ENCODE data around the gene ACAP3. TPM values are rescaled to one million over a fixed set of nuclear protein-coding genes. Genes with fewer than 3 reads are reported as not detected.

ACAP3 gene
- total RNA-seq, 1 donor from 2014 or later, result 55.2 TPM

- no peak for TF ChIP-seq CTCF (IDR thresholded peaks at IDR 0.05)
- DNase-seq, result no peak
- intact Hi-C loops (cut with DNase I), result no loop called here
- H3K4me1 ChIP-seq, result peaks cover 11% of the 10 kb centered on the region
- H3K4me3 ChIP-seq, result no peak overlapping the region
- no peaks in the 10 kb centered on the region for H3K9me3 ChIP-seq
- H3K27me3 ChIP-seq, result no peaks in the 10 kb centered on the region
- ATAC-seq, result no peak
- H3K36me3 ChIP-seq, result peaks cover 17% of the 10 kb centered on the region
- no peak overlapping the region for H3K27ac ChIP-seq
These were observed 22.8 kb upstream of the ACAP3 start for GRCh38 chr1:1330366-1331067.

- no peak for DNase-seq
- intact Hi-C loops (cut with DNase I), result no loop called here
These were observed 21.8 kb upstream of the ACAP3 start for GRCh38 chr1:1329304-1330210.

GRCh38 chr1:1328254-1328653, 20.5 kb upstream of the ACAP3 start:
- peaks cover 17% of the 10 kb centered on the region for H3K36me3 ChIP-seq
- no peaks in the 10 kb centered on the region for H3K9me3 ChIP-seq
- DNase-seq (no peak), ATAC-seq (no peak)
- no peaks in the 10 kb centered on the region for H3K27me3 ChIP-seq
- H3K4me1 ChIP-seq, result peaks cover 19% of the 10 kb centered on the region
- no peak overlapping the region for H3K27ac ChIP-seq
- H3K4me3 ChIP-seq, result no peak overlapping the region
- intact Hi-C loops (cut with DNase I), result no loop called here
- TF ChIP-seq CTCF (IDR thresholded peaks at IDR 0.05), result no peak

More at GRCh38 chr1:1329304-1330210, 21.8 kb upstream of the ACAP3 start:
- H3K4me3 ChIP-seq, result no peak overlapping the region
- peaks cover 17% of the 10 kb centered on the region for H3K36me3 ChIP-seq
- ATAC-seq, result no peak
- no peaks in the 10 kb centered on the region for H3K9me3 ChIP-seq
- TF ChIP-seq CTCF (IDR thresholded peaks at IDR 0.05), result no peak
- H3K27ac ChIP-seq, result no peak overlapping the region
- no peaks in the 10 kb centered on the region for H3K27me3 ChIP-seq
- H3K4me1 ChIP-seq, result peaks cover 15% of the 10 kb centered on the region

- ATAC-seq, result no peak
- H3K9me3 ChIP-seq, result no peaks in the 10 kb centered on the region
- H3K27me3 ChIP-seq, result no peaks in the 10 kb centered on the region
- H3K4me3 ChIP-seq, result no peak overlapping the region
- DNase-seq, result no peak
- intact Hi-C loops (cut with DNase I), result no loop called here
- H3K36me3 ChIP-seq, result peaks cover 17% of the 10 kb centered on the region
- H3K27ac ChIP-seq, result no peak overlapping the region
- no peak for TF ChIP-seq CTCF (IDR thresholded peaks at IDR 0.05)
- peaks cover 24% of the 10 kb centered on the region for H3K4me1 ChIP-seq
These were observed 19.6 kb upstream of the ACAP3 start for GRCh38 chr1:1327291-1327690.

- DNase-seq (no peak), ATAC-seq (no peak)
- intact Hi-C loops (cut with DNase I), result no loop called here
- Histone ChIP-seq H3K4me3 (peak overlapping the region; percentile 98), H3K36me3 (peaks cover 17% of the 10 kb centered on the region), H3K27ac (no peak overlapping the region), H3K27me3 (no peaks in the 10 kb centered on the region), H3K9me3 (no peaks in the 10 kb centered on the region), H3K4me1 (peaks cover 27% of the 10 kb centered on the region)
- TF ChIP-seq CTCF (IDR thresholded peaks at IDR 0.05), result no peak
These were observed 18.4 kb upstream of the ACAP3 start for GRCh38 chr1:1326075-1326605.
